GM10266 (cell line): ENCODE data around the gene TMEM30A.

Source experiments
- DNase-seq: peaks from one replicate; pipeline ENCODE4 v3.0.0; 2012; ENCODE audit errors: extremely low spot score
- CTCF ChIP-seq: IDR thresholded peaks from 2 replicates; pipeline ENCODE4 v1.5.1; 2012; ENCODE audit warnings: mild to moderate bottlenecking, low read depth; ENCODE audit not compliant: control insufficient read depth, insufficient read depth; ENCODE audit errors: missing control alignments

The TMEM30A gene

GRCh38 chr6:75284632-75285282 lies at the start of gene TMEM30A:
Gene TMEM30A (minus strand): TSS chr6:75284792. CDS start chr6:75284638, 154 bp downstream.
- peak; percentile 94 for DNase-seq
- TF ChIP-seq CTCF, result peak; percentile 22

- TF ChIP-seq CTCF, result no peak
- DNase-seq, result no peak
Observed at GRCh38 chr6:75333676-75334200, 49.1 kb upstream of the TMEM30A start.

GRCh38 chr6:75331151-75331550 lies 46.6 kb upstream of the TMEM30A start:
- DNase-seq, result no peak
- TF ChIP-seq CTCF, result no peak

GRCh38 chr6:75329703-75330102 lies 45.1 kb upstream of the TMEM30A start:
- TF ChIP-seq CTCF, result no peak
- no peak for DNase-seq

GRCh38 chr6:75327807-75328206 lies 43.2 kb upstream of the TMEM30A start:
- TF ChIP-seq CTCF, result no peak
- DNase-seq, result no peak

- no peak for DNase-seq
- no peak for TF ChIP-seq CTCF
Observed at GRCh38 chr6:75326557-75327258, 42.1 kb upstream of the TMEM30A start.

- DNase-seq, result no peak
- TF ChIP-seq CTCF, result no peak
Observed at GRCh38 chr6:75318900-75319299, 34.3 kb upstream of the TMEM30A start.
